Stimulated activated CD8-positive, alpha-beta memory T cell treated with anti-CD3 and anti-CD28 coated beads, Interleukin-15, amount 100 ng/mL, for 1 hour (primary cell): Measurements from ENCODE around the gene CACNB4.

ENCODE experiments used
- DNase-seq: peaks from one replicate; pipeline ENCODE4 v3.0.0-alpha.2; 2020; ENCODE audit warnings: low read depth

CACNB4 gene

GRCh38 chr2:152088006-152088405 is 10.8 kb downstream of the CACNB4 start:
- DNase-seq: no peak

GRCh38 chr2:152086231-152086630 is 12.6 kb downstream of the CACNB4 start:
- no peak for DNase-seq

GRCh38 chr2:152084076-152084475 is 14.8 kb downstream of the CACNB4 start:
- DNase-seq: no peak

GRCh38 chr2:152083202-152083875 is 15.5 kb downstream of the CACNB4 start:
- no peak for DNase-seq

- no peak for DNase-seq
These were observed 20.2 kb downstream of the CACNB4 start for GRCh38 chr2:152078662-152079061.

- DNase-seq: no peak
These were observed 20.8 kb downstream of the CACNB4 start for GRCh38 chr2:152078023-152078422.

GRCh38 chr2:152075461-152076050 is 23.3 kb downstream of the CACNB4 start:
- DNase-seq: no peak

- no peak for DNase-seq
These were observed 26.8 kb downstream of the CACNB4 start for GRCh38 chr2:152072011-152072410.

- DNase-seq: no peak
These were observed 27.3 kb downstream of the CACNB4 start for GRCh38 chr2:152071518-152071917.

- DNase-seq: no peak
These were observed 27.8 kb downstream of the CACNB4 start for GRCh38 chr2:152071092-152071491.

- no peak for DNase-seq
These were observed 30.6 kb downstream of the CACNB4 start for GRCh38 chr2:152068226-152068625.

GRCh38 chr2:152067823-152068222 is 31.0 kb downstream of the CACNB4 start:
- DNase-seq: no peak

GRCh38 chr2:152065945-152066344 is 32.9 kb downstream of the CACNB4 start:
- no peak for DNase-seq

- DNase-seq: no peak
These were observed 34.8 kb downstream of the CACNB4 start for GRCh38 chr2:152064001-152064400.

GRCh38 chr2:152063325-152063924 is 35.4 kb downstream of the CACNB4 start:
- DNase-seq: no peak

- no peak for DNase-seq
These were observed 36.4 kb downstream of the CACNB4 start for GRCh38 chr2:152062125-152063091.

GRCh38 chr2:152061383-152061782 is 37.5 kb downstream of the CACNB4 start:
- no peak for DNase-seq

GRCh38 chr2:152058655-152059054 is 40.2 kb downstream of the CACNB4 start:
- no peak for DNase-seq

GRCh38 chr2:152056418-152056817 is 42.4 kb downstream of the CACNB4 start:
- no peak for DNase-seq

- no peak for DNase-seq
These were observed 43.3 kb downstream of the CACNB4 start for GRCh38 chr2:152055366-152056108.

GRCh38 chr2:152054593-152054992 is 44.3 kb downstream of the CACNB4 start:
- no peak for DNase-seq

GRCh38 chr2:152051436-152051835 is 47.4 kb downstream of the CACNB4 start:
- no peak for DNase-seq
